ENCODE results near the gene CCDC87. TPM values are rescaled to one million over a fixed set of nuclear protein-coding genes. Genes with fewer than 3 reads are reported as not detected.
A peak's percentile ranks its signal among the peaks of the same experiment; 100 is the strongest.

CCDC87 gene
- total and polyA plus RNA-seq, 2 of the 8 experiments (the other 6 are each of a cell fraction or from before 2014, with no cell fraction given), result 0.32 to 0.99 TPM

- H3K23me2 ChIP-seq (ENCODE audit: low read depth, low read length), result no peaks in the 10 kb centered on the region
- WGBS, 2 experiments (ENCODE audit: extremely low coverage in 1 of 2, insufficient coverage in 1 of 2, insufficient read length in 1 of 2, insufficient replicate concordance in 2 of 2, low coverage in 1 of 2, low lambda C conversion rate in 2 of 2, missing lambda C conversion rate in 1 of 2), result 46% methylated on average over 5 of the region's 5 CpGs; no CpG with 5 or more reads in 1 of the 2 experiments
- H3K18ac ChIP-seq (ENCODE audit: extremely low read depth, low read length), result peak overlapping the region; percentile 65; the same call in 1 of the 2 replicates
- no peak overlapping the region for H3K56ac ChIP-seq (replicated peaks; ENCODE audit: insufficient read length, low read depth, low read length)
- no peak for DNase-seq (ENCODE audit: low read depth in 1 of 2, low spot score in 2 of 2)
- peak overlapping the region; percentile 42 for H2BK12ac ChIP-seq (ENCODE audit: low read depth, low read length)
- peak overlapping the region in 2 of 4 experiments; percentile 25 to 36; a peak in 4 of 7 replicates for H3K9ac ChIP-seq (replicated peaks in 1 of 4; ENCODE audit: extremely low read depth in 1 of 4, low read depth in 3 of 4, low read length in 3 of 4)
- peak overlapping the region; percentile 26 for H4K91ac ChIP-seq (replicated peaks; ENCODE audit: insufficient read length, low read length)
- 0 out of 2 replicates have a peak overlapping the region, but pooled peaks have one; percentile 40 for H2AK5ac ChIP-seq (ENCODE audit: low read depth, low read length)
- H3K27ac ChIP-seq (ENCODE audit: low read depth, low read length), result peak overlapping the region; percentile 88
- CTCF ChIA-PET (ENCODE audit: partially characterized antibody), result interaction anchor here (0.6 to 4.6 kb wide), 8 partner anchors 9 to 207 kb away, joined by 3 to 46 read pairs (median 4); partner anchors contain the start of genes ACTN3, CCDC87, CCS and ZDHHC24
- peak overlapping the region; percentile 91 for H2BK20ac ChIP-seq (ENCODE audit: low read length)
- H3K9me3 ChIP-seq (ENCODE audit: insufficient read depth in 2 of 2, low read depth in 1 of 2, low read length in 1 of 2), result peaks cover 6 to 7% of the 10 kb centered on the region in 2 experiments; a peak in 2 of 4 replicates
- no peak overlapping the region for H3K14ac ChIP-seq (ENCODE audit: insufficient read length)
- no peaks in the 10 kb centered on the region for H3K79me2 ChIP-seq (ENCODE audit: control insufficient read depth in 1 of 2, insufficient read depth in 2 of 2, low read length in 2 of 2)
- H3K4me3 ChIP-seq (ENCODE audit: extremely low read depth in 1 of 4, insufficient read depth in 2 of 4, low read depth in 3 of 4, low read length in 4 of 4), result peak overlapping the region in 1 of 4 experiments; percentile 19; a peak in 1 of 8 replicates
- H3K4me1 ChIP-seq (replicated peaks in 1 of 4; ENCODE audit: control insufficient read depth in 3 of 4, insufficient read depth in 4 of 4, low read length in 3 of 4), result peaks cover 11 to 20% (median 14%) of the 10 kb centered on the region in 4 experiments; a peak in 6 of 7 replicates
- H2AFZ ChIP-seq (ENCODE audit: low read length), result peak overlapping the region; percentile 23; the same call in 1 of the 2 replicates
- peak overlapping the region; percentile 75 for H2BK120ac ChIP-seq (replicated peaks; ENCODE audit: low read depth, low read length)
- H3K27me3 ChIP-seq (replicated peaks in 1 of 4; ENCODE audit: control insufficient read depth in 3 of 4, extremely low read depth in 1 of 4, insufficient read depth in 3 of 4, low read length in 3 of 4), result no peaks in the 10 kb centered on the region
- peak overlapping the region; percentile 51 for H4K5ac ChIP-seq (ENCODE audit: insufficient read length, low read depth, low read length)
- no peak overlapping the region for H4K8ac ChIP-seq (ENCODE audit: extremely low read depth, insufficient read depth, low read length)
- no peaks in the 10 kb centered on the region for H3K79me1 ChIP-seq (ENCODE audit: low read depth, low read length)
- no peak overlapping the region for H3K4ac ChIP-seq (replicated peaks; ENCODE audit: insufficient read length, low read depth, low read length)
- H3K36me3 ChIP-seq (ENCODE audit: control insufficient read depth in 2 of 4, insufficient read depth in 4 of 4, low read length in 3 of 4), result no peaks in the 10 kb centered on the region
- no peaks in the 10 kb centered on the region for H4K20me1 ChIP-seq (replicated peaks in 1 of 2; ENCODE audit: control insufficient read depth in 1 of 2, insufficient read depth in 2 of 2, low read length in 2 of 2)
- peak overlapping the region; percentile 35; the same call in 1 of the 2 replicates for H2BK15ac ChIP-seq (ENCODE audit: low read length)
- FAIRE-seq, result peak; percentile 92
- H2BK5ac ChIP-seq (ENCODE audit: low read depth, low read length), result peak overlapping the region; percentile 62; the same call in 1 of the 2 replicates
- H3K4me2 ChIP-seq (ENCODE audit: insufficient read depth in 1 of 2, low read depth in 2 of 2, low read length in 2 of 2), result peak overlapping the region; percentile 43 to 54
- H3K23ac ChIP-seq (ENCODE audit: insufficient read length), result no peak overlapping the region
- POLR2A ChIA-PET (ENCODE audit: partially characterized antibody), result interaction anchor here (0.6 to 4.8 kb wide), 17 partner anchors 8 to 278 kb away, joined by 3 to 51 read pairs (median 4); partner anchors contain the start of genes ACTN3, CCDC87, CCS and DPP3
- no peak for TF ChIP-seq JUN (IDR thresholded peaks at IDR 0.05; ENCODE audit: low read depth, low read length)
- TF ChIP-seq RBBP5 (IDR thresholded peaks at IDR 0.05; ENCODE audit: borderline replicate concordance, low read depth, low read length), result no peak
- no peak for TF ChIP-seq CREB1 (IDR thresholded peaks at IDR 0.05)
- no peak for TF ChIP-seq ATF3 (IDR thresholded peaks at IDR 0.05; ENCODE audit: insufficient read depth, low read depth, low read length)
- no peak for TF ChIP-seq SP2 (IDR thresholded peaks at IDR 0.05; ENCODE audit: low read length)
- TF ChIP-seq NRF1 (IDR thresholded peaks at IDR 0.05; ENCODE audit: low read depth, low read length), result no peak
- peak; percentile 13 for TF ChIP-seq KDM4A (IDR thresholded peaks at IDR 0.05; ENCODE audit: low read depth, low read length, severe bottlenecking)
- no peak for TF ChIP-seq CBX8 (IDR thresholded peaks at IDR 0.05; ENCODE audit: borderline replicate concordance, low read depth, low read length)
- no peak for TF ChIP-seq RAD21 (IDR thresholded peaks at IDR 0.05 in 1 of 2, conservative IDR thresholded peaks at IDR 0.05 in 1 of 2; ENCODE audit: low read depth in 2 of 2, low read length in 2 of 2)
- no peak for TF ChIP-seq BACH1 (IDR thresholded peaks at IDR 0.05; ENCODE audit: low read length)
These were observed 22.6 kb downstream of the CCDC87 start for GRCh38 chr11:66570079-66570849.
